Trophoblast cell (in vitro differentiated cells and primary cell): Measurements from ENCODE around the gene PDGFA.

Experiments used
- DNase-seq, 2 donors: peaks; one replicate each; pipeline ENCODE4 v3.0.0-alpha.2; 2016
- H2AFZ ChIP-seq: 2 replicates; pipeline ENCODE4 v1.6.1; 2013; ENCODE audit warnings: low read length, moderate library complexity, mild to moderate bottlenecking; ENCODE audit not compliant: insufficient read depth, poor library complexity
- H2AK5ac ChIP-seq: 2 replicates; pipeline ENCODE4 v1.6.1; 2013; ENCODE audit warnings: mild to moderate bottlenecking, low read length
- H2BK120ac ChIP-seq: 2 replicates; pipeline ENCODE4 v1.6.1; 2013; ENCODE audit warnings: low read length, mild to moderate bottlenecking, moderate library complexity; ENCODE audit not compliant: insufficient read depth, poor library complexity
- H2BK12ac ChIP-seq: 2 replicates; pipeline ENCODE4 v1.6.1; 2013; ENCODE audit warnings: mild to moderate bottlenecking, low read length, moderate library complexity
- H2BK5ac ChIP-seq: 2 replicates; pipeline ENCODE4 v1.6.1; 2013; ENCODE audit warnings: low read length, low read depth, moderate library complexity, mild to moderate bottlenecking; ENCODE audit not compliant: poor library complexity
- H3K14ac ChIP-seq: 2 replicates; pipeline ENCODE4 v1.6.1; 2013; ENCODE audit warnings: mild to moderate bottlenecking, low read length
- H3K18ac ChIP-seq: 2 replicates; pipeline ENCODE4 v1.6.1; 2013; ENCODE audit warnings: mild to moderate bottlenecking, low read length
- H3K23ac ChIP-seq: 2 replicates; pipeline ENCODE4 v1.6.1; 2013; ENCODE audit warnings: low read length
- H3K27ac ChIP-seq: 2 replicates; pipeline ENCODE4 v1.5.1; 2013; ENCODE audit warnings: low read depth, mild to moderate bottlenecking, inconsistent platforms, low read length, moderate library complexity
- H3K27me3 ChIP-seq: 2 replicates; pipeline ENCODE4 v1.6.1; 2013; ENCODE audit warnings: inconsistent platforms, mild to moderate bottlenecking, low read length, moderate library complexity; ENCODE audit not compliant: insufficient read depth
- H3K36me3 ChIP-seq, 2 experiments: 1 replicate in 1 of 2; 2 replicates in 1 of 2; pipeline ENCODE4 v1.6.1; 2013; ENCODE audit warnings: low read length in 2 of 2, mild to moderate bottlenecking in 2 of 2, moderate library complexity in 1 of 2; ENCODE audit not compliant: insufficient read depth in 2 of 2, control insufficient read depth in 1 of 2
- H3K4ac ChIP-seq: 2 replicates; pipeline ENCODE4 v1.6.1; 2013; ENCODE audit warnings: low read depth, mild to moderate bottlenecking, low read length, moderate library complexity
- H3K4me1 ChIP-seq, 2 experiments: 1 replicate in 1 of 2; 2 replicates in 1 of 2; pipeline ENCODE4 v1.6.1; 2013; ENCODE audit warnings: low read length in 2 of 2, mild to moderate bottlenecking in 2 of 2, moderate library complexity in 1 of 2; ENCODE audit not compliant: insufficient read depth in 2 of 2, control insufficient read depth in 1 of 2
- H3K4me2 ChIP-seq: 2 replicates; pipeline ENCODE4 v1.6.1; 2013; ENCODE audit warnings: inconsistent platforms, mild to moderate bottlenecking, low read length, moderate library complexity
- H3K4me3 ChIP-seq: 2 replicates; pipeline ENCODE4 v1.5.1; 2013; ENCODE audit warnings: mild to moderate bottlenecking, low read depth, low read length, inconsistent platforms
- H3K79me1 ChIP-seq: one replicate; pipeline ENCODE4 v1.6.1; 2013; ENCODE audit warnings: low read length
- H3K79me2 ChIP-seq: 2 replicates; pipeline ENCODE4 v1.6.1; 2013; ENCODE audit warnings: low read length, mild to moderate bottlenecking; ENCODE audit not compliant: control insufficient read depth, insufficient read depth, poor library complexity
- H3K9ac ChIP-seq: 2 replicates; pipeline ENCODE4 v1.6.1; 2013; ENCODE audit warnings: mild to moderate bottlenecking, low read length
- H3K9me3 ChIP-seq: 2 replicates; pipeline ENCODE4 v1.6.1; 2013; ENCODE audit warnings: low read depth, mild to moderate bottlenecking, control low read depth, inconsistent platforms, low read length; ENCODE audit not compliant: insufficient read depth
- H4K12ac ChIP-seq: 2 replicates; pipeline ENCODE4 v1.6.1; 2013; ENCODE audit warnings: low read depth, mild to moderate bottlenecking, low read length, moderate library complexity
- H4K8ac ChIP-seq: 2 replicates; pipeline ENCODE4 v1.6.1; 2013; ENCODE audit warnings: low read depth, mild to moderate bottlenecking, low read length, moderate library complexity
- H4K91ac ChIP-seq: one replicate; pipeline ENCODE4 v1.6.1; 2013; ENCODE audit warnings: low read depth, mild to moderate bottlenecking, low read length, moderate library complexity
- WGBS: extraction: QIAGEN DNeasy Blood & Tissue Kit; methylation state at CpG from one replicate; pipeline ENCODE4 v1.1.7; 2013; ENCODE audit warnings: missing lambda C conversion rate; ENCODE audit not compliant: insufficient read length, insufficient coverage; ENCODE audit errors: extremely low coverage; 5-methylcytosine and 5-hydroxymethylcytosine counted together

The PDGFA gene

DNA sequence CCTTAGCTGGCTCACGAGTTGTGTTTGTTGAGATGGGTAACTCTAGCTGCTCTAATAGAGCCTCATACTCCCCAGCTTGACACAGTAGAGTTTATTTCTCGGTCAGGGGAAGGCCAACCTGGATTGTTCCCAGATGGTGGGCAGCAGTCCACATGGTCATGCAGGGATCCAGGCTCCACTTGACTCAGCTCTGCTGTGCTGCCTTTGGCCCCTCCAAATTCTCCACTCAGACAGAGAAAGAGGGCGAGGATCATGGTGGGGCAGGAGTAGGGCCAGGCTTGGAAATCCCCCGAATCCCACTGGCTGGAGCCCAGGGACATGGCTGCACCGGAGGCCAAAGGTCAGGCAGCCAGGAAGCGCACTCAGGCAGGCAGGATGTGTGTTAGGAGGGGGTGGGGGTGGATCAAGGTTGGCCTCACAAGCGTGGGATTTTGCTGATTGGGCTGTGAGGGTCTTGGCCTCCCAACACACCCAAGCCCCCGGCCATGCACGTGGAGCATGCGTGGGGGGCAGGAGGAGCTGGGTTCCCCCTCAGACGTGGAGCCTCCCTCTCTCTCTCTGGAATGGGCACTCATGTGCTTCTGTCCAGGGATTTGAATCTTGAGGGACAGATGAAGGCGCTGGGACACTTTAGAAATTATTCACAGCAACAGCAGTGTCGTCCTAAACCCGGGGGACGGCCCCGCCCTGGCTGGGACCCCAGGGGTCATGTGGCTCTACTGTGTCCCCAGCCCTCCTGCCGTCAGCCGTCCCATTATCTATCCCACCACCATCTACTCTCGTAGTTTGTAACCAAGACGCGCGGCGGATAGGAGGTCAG, 44.8 kb downstream of the PDGFA start:
- WGBS: no CpG with 5 or more reads among the region's 23 CpGs
- Histone ChIP-seq H4K8ac (no peak overlapping the region), H3K4ac (no peak overlapping the region)

DNA sequence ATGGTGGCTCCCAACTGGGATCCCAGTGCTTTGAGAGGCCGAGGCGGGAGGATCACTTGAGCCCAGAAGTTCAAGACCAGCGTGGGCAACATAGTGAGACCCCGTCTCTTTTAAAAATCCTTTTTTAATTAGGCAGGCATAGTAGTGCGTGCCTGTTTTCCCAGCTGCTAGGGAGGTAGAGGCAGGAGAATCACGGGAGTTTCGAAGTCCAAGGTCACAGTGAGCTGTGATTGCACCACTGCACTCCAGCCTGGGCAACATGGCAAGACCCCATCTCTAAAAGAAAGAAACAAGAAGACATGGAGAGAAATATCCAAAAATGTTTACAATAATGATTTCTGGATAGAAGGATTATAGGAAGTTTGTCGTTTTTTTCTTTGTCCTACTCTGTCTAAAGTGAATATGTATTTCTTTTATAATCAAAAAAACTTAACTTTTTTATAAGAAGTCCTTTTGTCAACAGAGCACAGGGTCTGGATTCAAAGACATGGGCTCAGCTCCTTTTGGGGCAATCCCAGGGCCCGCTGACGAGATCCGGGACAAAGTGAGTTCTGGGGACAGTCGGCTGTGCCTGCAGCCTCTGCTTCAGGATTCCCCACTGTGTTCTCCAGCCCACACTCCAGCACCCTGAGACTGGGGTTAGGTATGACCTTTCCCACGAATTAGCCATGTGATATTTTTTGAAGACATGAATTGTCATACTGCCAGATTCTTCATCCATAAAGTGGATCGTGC, 45.6 kb downstream of the PDGFA start:
- no peak overlapping the region for H3K4me2 ChIP-seq
- H2AFZ ChIP-seq: no peak overlapping the region
- H2AK5ac ChIP-seq: no peak overlapping the region
- no peak overlapping the region for H2BK120ac ChIP-seq
- H4K12ac ChIP-seq: no peak overlapping the region
- no peaks in the 10 kb centered on the region for H3K79me2 ChIP-seq
- no peak for DNase-seq
- no peak overlapping the region for H3K27ac ChIP-seq
- no peak overlapping the region for H2BK5ac ChIP-seq
- H3K4me1 ChIP-seq: peaks cover 9% of the 10 kb centered on the region in 2 experiments
- H3K23ac ChIP-seq: no peak overlapping the region
- H3K79me1 ChIP-seq: peaks cover 2% of the 10 kb centered on the region
- H3K4me3 ChIP-seq: no peak overlapping the region
- no peaks in the 10 kb centered on the region for H3K27me3 ChIP-seq
- no peaks in the 10 kb centered on the region for H3K36me3 ChIP-seq
- no peak overlapping the region for H3K4ac ChIP-seq
- H3K18ac ChIP-seq: no peak overlapping the region
- no peak overlapping the region for H4K91ac ChIP-seq
- no peak overlapping the region for H3K14ac ChIP-seq
- no CpG with 5 or more reads among the region's 14 CpGs for WGBS
- H3K9ac ChIP-seq: no peak overlapping the region
- H2BK12ac ChIP-seq: no peak overlapping the region
- H3K9me3 ChIP-seq: peaks cover 8% of the 10 kb centered on the region
- H4K8ac ChIP-seq: no peak overlapping the region

More for the DNA sequence above, 44.8 kb downstream of the PDGFA start:
- no peaks in the 10 kb centered on the region for H3K36me3 ChIP-seq
- H3K79me2 ChIP-seq: no peaks in the 10 kb centered on the region
- H3K27me3 ChIP-seq: no peaks in the 10 kb centered on the region
- no peak overlapping the region for H2AK5ac ChIP-seq
- H3K79me1 ChIP-seq: peaks cover 2% of the 10 kb centered on the region
- no peak overlapping the region for H3K9ac ChIP-seq
- no peak overlapping the region for H2BK5ac ChIP-seq
- H3K4me2 ChIP-seq: no peak overlapping the region
- H3K4me3 ChIP-seq: no peak overlapping the region
- H3K23ac ChIP-seq: no peak overlapping the region
- no peak overlapping the region for H4K12ac ChIP-seq
- H3K4me1 ChIP-seq: peaks cover 6 to 9% of the 10 kb centered on the region in 2 experiments
- DNase-seq: no peak
- no peak overlapping the region for H2AFZ ChIP-seq
- no peak overlapping the region for H2BK12ac ChIP-seq
- H3K18ac ChIP-seq: no peak overlapping the region
- H3K14ac ChIP-seq: no peak overlapping the region
- no peak overlapping the region for H4K91ac ChIP-seq
- no peak overlapping the region for H3K27ac ChIP-seq
- H2BK120ac ChIP-seq: no peak overlapping the region
- peaks cover 6% of the 10 kb centered on the region for H3K9me3 ChIP-seq

GRCh38 chr7:473211-473734, 46.4 kb downstream of the PDGFA start:
- no peak for DNase-seq
- Histone ChIP-seq H3K23ac (no peak overlapping the region), H3K4ac (no peak overlapping the region), H2AFZ (no peak overlapping the region), H4K91ac (no peak overlapping the region), H2AK5ac (no peak overlapping the region), H3K9me3 (peaks cover 10% of the 10 kb centered on the region), H3K4me3 (no peak overlapping the region), H3K4me2 (no peak overlapping the region), H3K27ac (no peak overlapping the region), H3K18ac (no peak overlapping the region), H3K27me3 (no peaks in the 10 kb centered on the region), H3K9ac (no peak overlapping the region), H4K12ac (no peak overlapping the region), H3K79me2 (no peaks in the 10 kb centered on the region), H2BK12ac (no peak overlapping the region), H3K36me3 (no peaks in the 10 kb centered on the region), H2BK5ac (no peak overlapping the region), H3K14ac (no peak overlapping the region), H3K79me1 (peaks cover 2% of the 10 kb centered on the region), H4K8ac (no peak overlapping the region), H2BK120ac (no peak overlapping the region), H3K4me1 (peaks cover 9% of the 10 kb centered on the region in 2 experiments)
- WGBS: no CpG with 5 or more reads among the region's 18 CpGs

DNA sequence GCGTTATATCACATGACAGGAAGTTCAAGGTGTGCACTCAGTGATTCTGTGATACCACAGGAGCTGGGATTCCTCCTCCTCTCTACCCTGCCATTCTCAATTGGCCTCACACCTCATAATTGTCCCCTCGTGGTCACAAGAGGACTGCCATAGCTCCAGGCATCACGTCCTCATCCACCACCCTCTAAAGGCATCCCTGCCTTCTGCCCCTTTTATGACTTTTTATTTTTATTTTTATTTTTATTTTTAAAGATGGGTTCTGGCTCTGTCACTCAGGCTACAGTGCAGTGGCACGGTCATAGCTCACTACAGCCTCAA, 47.0 kb downstream of the PDGFA start:
- Histone ChIP-seq H3K4me1 (peaks cover 4 to 5% of the 10 kb centered on the region in 2 experiments), H3K14ac (no peak overlapping the region), H2BK5ac (no peak overlapping the region), H4K12ac (no peak overlapping the region), H2BK12ac (no peak overlapping the region), H2AFZ (no peak overlapping the region), H4K91ac (no peak overlapping the region), H3K79me2 (no peaks in the 10 kb centered on the region), H3K4me3 (no peak overlapping the region), H3K4me2 (no peak overlapping the region), H2AK5ac (no peak overlapping the region), H3K36me3 (no peaks in the 10 kb centered on the region), H2BK120ac (no peak overlapping the region), H3K79me1 (peaks cover 2% of the 10 kb centered on the region), H3K9ac (no peak overlapping the region), H3K27ac (no peak overlapping the region), H3K4ac (no peak overlapping the region), H3K9me3 (peaks cover 15% of the 10 kb centered on the region), H4K8ac (no peak overlapping the region), H3K23ac (no peak overlapping the region), H3K27me3 (no peaks in the 10 kb centered on the region), H3K18ac (no peak overlapping the region)
- WGBS: no CpG with 5 or more reads among the region's 4 CpGs
- DNase-seq: no peak
